ENCODE measurements around the gene TMEM44.

The TMEM44 gene, protein sequence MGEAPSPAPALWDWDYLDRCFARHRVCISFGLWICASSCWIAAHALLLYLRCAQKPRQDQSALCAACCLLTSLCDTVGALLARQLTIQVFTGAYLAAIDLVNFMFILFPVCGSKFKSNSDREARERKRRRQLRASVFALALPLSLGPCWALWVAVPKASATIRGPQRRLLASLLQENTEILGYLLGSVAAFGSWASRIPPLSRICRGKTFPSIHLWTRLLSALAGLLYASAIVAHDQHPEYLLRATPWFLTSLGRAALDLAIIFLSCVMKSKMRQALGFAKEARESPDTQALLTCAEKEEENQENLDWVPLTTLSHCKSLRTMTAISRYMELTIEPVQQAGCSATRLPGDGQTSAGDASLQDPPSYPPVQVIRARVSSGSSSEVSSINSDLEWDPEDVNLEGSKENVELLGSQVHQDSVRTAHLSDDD

DNA sequence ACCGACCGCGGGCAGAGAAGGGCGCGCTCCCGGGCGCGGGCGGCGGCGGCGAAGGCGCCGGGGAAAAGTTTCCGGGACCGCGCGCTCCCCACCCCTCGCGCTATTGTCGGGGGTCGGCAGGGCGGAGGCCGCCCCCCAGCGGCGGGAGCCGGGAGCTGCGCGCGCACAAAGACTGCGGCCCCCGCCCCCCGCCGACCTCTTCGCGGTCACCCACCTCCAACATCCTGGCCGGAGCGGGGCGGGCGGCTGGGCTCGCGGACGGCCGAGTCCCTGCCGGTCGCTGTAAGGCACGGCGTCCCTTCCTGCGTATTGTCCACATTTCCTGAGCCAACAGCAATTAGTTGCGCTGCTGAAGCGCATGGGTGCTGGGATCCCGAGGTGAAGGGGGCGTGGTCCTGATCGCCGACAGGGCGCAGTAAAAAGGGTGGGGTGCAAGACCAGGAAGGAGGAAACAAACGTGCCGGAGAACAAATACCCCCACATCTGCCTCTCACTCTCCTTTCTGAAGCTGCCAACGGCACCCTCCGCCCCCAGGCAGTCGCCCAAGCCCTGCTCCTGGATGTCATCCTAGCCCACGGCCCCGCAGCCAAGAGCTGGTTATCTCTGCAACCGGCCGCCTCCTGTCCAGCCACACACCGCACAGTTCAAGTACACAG lies at the start of gene TMEM44:
TMEM44 (minus strand) TSS at position 71 of the 656 bp plus-strand sequence. CDS start 204 bp downstream, outside the sequence.
- DNase-seq = peak; percentile 46

DNA sequence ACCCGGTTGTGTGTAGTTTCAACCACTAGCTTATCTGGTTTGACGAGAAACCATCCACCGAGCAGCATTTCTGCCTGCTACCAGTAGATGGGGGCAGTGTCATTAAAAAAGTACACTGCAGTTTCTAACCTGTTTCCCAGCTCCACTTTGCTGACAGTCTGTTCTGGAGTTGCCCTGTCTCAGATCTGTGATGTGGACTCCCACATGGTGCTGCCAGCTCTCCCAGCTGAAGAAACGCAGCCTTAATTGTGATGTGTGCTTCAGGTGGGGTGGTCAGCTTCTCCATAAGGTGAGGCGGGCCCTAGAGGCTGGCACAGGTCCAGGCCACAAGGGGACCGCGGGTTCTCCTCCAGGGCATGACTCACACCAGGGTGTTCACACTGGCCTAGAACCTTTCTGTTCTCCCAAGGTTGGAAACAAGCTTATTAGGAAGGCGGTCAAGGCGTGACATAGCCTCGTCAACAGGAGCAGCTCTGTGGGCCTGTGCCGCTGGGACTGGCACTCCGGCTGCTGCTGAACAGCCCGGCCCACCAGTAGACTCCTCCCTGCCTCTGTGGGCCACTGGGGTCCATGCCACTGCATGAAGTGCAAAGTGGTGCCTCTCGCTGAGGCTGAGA lies 49.6 kb upstream of the TMEM44 start:
- DNase-seq = peak; percentile 71

- no peak for DNase-seq
These were observed 49.0 kb upstream of the TMEM44 start for GRCh38 chr3:194682189-194682693.

GRCh38 chr3:194680888-194681615 lies 47.8 kb upstream of the TMEM44 start:
- DNase-seq = no peak

- no peak for DNase-seq
These were observed 43.3 kb upstream of the TMEM44 start for GRCh38 chr3:194676471-194676870.

- no peak for DNase-seq
These were observed 42.5 kb upstream of the TMEM44 start for GRCh38 chr3:194675680-194676079.

GRCh38 chr3:194675081-194675640 lies 41.9 kb upstream of the TMEM44 start:
- DNase-seq = no peak

DNA sequence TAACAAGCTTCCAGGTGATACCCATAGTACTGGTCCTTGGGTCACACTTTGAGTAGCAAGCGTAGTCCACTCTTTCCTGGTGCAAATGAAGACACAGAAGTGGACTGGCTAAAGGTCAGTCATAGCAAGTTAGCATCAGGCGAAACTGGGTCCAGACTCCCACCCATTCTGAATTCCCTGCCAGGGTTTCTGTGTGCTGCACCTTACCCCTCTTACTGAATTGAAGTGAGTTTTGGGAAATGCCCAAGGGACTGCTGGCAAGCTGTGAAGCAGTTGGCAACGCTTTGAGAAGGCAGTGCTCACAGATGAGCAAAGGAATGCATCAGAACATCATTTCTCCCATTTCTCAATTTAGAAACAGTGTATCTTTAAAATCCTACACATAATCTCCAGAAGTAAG lies 40.5 kb upstream of the TMEM44 start:
- DNase-seq = no peak

GRCh38 chr3:194672876-194673275 lies 39.7 kb upstream of the TMEM44 start:
- DNase-seq = no peak

GRCh38 chr3:194671900-194672808 lies 38.9 kb upstream of the TMEM44 start, which contains the start of gene LSG1:
LSG1 (minus strand) TSS chr3:194672191; CDS start chr3:194672162, 29 bp downstream.
- DNase-seq = peak; percentile 95

DNA sequence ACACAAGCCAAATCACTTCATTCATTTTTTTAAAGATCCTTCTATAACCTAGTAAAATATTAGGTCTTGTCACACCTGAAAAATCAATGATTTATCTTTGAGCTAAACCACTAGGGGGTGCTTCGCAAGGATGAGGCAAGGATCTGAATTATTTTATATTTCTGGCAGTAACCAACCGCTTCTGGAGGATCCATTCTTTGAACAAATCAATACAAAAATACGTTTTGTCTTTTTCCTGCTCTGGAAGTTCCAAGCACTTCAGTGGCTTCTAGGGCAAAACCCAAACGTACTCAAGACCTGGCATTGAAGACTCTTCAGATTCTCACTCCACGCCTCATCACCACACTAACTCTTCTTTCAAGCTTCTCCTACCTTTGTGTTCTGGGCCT lies 38.3 kb upstream of the TMEM44 start:
- peak; percentile 42 for DNase-seq

- DNase-seq = no peak
These were observed 34.1 kb upstream of the TMEM44 start for GRCh38 chr3:194667363-194667762.

GRCh38 chr3:194664857-194665256 lies 31.6 kb upstream of the TMEM44 start:
- no peak for DNase-seq

GRCh38 chr3:194661946-194662345 lies 28.7 kb upstream of the TMEM44 start:
- peak; percentile 23 for DNase-seq

DNA sequence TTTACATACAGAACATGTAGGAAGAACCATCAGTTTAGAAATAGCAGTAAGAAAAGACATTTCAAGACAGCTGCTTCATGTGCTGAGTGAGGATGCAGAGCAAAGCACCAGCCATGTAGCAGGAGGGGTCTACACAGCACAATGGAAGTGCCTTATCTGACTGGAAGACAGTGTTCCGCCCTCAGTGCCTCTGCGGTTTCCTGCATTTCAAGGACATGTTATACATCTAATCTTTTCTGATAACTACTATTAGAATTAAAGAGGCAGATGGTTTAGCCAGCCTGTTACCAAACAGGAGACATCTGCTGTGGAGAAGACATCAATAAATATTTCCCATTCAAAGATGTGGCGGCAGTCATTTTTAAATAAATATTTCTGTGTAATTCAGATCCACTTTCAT lies 28.2 kb upstream of the TMEM44 start:
- DNase-seq = peak; percentile 74

GRCh38 chr3:194659778-194660177 lies 26.6 kb upstream of the TMEM44 start:
- no peak for DNase-seq

DNA sequence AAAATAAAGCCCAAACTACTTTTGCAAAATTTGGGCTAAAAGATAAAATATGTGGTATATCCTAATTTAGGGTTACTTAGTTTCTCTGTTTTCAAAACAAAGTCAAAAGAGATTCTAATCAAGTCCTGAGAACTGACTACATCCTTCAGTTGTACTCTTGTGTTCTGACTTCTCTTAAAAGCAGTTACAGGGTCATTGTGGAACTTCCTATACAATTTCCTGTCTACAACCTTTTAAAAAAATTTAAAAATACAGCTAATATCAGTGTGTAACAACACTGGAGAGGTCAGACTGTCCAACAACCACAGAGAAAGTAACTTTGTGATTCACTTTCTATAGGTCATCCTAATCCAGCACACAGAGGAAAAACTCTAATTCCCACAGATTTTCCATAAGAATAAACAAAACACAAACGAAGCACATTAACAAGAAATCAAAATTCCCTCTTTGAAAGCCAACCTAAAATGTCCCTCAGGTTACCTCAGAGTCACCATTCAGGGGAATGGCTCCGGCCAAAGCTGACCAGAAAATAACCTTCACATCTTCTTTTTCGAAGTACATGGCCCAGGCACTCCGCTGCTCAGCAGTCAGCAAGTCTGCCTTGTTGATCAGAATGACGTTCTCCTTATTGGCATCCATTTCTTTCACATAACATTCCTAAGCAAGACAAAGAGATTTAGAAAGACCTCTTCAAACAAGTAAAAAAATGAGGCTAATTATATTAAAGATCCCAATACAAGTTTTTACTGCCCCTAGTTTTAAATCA lies 25.4 kb upstream of the TMEM44 start:
- DNase-seq = no peak

DNA sequence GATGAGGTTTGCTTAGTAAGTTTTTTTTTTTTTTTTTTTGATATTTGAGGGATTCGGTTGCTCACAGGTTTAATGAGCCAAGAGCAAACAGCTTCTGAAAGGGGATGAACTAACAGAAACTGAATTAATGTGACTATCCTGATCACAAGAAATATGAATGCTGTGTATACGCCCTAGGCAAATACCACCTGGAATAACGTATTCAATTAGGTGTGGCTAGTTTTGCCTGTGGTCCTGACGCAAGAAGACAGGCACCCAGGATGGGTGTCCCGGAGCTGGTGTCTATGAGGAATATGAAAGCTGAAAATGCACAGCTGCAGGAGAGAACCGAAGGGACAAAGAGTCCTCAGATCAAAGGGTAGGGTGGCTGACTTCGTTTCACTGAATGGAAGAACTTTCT lies 24.2 kb upstream of the TMEM44 start:
- DNase-seq = no peak

DNA sequence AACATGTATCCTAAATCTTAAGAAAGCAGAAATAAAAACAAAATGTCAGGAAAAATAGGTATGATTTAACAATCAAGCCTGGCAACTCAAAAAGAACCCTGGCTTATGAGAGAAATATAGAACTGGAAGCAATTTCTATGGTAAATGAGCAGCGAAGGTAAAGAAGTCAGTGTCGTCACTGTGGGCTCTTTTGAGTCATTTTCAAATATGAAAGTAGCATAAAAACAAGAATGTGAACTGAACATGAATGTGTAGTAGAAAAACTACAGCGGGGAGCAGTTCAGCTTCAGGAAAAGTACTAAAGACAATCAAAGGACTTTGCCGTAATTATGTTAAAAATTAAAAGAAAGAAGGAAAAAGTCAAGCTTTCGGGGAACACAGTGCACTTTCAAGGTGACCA lies 21.2 kb upstream of the TMEM44 start:
- DNase-seq = no peak

DNA sequence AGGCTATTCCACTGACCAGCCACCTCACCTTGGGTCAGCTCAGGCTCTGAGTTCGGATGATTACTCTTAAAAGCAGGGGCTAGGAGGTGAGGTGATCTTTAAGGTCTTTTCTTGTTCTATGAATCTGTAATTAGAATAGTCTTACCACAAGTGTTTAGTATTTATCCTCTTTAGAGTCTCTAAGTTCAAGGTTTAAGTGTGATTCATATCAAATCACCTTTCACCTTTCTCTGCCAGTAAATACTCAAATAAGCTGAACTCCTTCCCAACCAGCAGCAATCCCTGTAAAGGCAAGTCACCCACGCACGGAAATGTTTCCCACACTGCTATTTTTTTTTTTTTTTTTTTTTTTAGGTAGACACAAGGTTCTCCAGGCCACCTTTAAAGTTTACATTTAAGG lies 14.5 kb upstream of the TMEM44 start:
- DNase-seq = no peak

- DNase-seq = no peak
These were observed 9.6 kb upstream of the TMEM44 start for GRCh38 chr3:194642769-194643168.
